NCI-H226 (cell line): ENCODE data around the gene ACVRL1.

Experiments used
- DNase-seq: peaks from one replicate; pipeline ENCODE4 v3.0.0-alpha.2; 2015

Gene ACVRL1

DNA sequence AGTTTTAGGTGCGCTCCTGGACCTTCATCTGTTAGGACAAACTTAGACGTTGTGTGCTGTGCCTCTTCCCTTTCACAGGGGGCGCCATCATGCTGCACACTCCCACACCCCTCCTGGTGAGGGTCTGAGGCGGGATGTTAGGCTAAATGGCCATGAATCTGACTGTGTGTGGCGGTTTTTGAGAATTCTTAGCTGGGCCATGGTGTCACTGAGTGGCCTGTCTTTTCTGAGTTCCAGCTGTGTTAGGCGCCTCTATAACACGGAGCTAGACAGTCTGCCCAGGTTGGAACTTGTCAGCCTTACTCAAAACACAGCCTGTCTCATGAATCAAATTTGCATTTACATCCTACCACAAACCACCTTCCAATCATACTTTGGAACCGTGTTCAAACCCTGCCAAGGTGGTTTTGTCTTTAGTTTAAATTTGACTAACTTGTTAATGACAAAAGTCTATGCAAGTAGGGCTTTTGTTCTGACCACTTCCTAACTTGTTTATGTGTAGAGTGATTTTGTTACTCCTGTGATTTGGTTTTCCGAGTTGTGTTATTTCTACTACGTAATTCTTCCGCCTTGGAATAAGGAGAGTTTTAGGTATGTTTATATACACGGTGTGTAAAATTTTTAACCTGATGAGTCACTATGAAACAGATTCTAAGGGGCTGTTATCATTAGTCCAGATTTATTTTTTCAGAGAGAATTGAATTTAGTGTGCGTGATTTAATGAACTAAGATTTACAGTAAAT is 63.8 kb downstream of the ACVRL1 start:
- DNase-seq = peak; percentile 69

GRCh38 chr12:51971679-51972421 is 64.5 kb downstream of the ACVRL1 start:
- DNase-seq = peak; percentile 51

- DNase-seq = peak; percentile 41
Measured at GRCh38 chr12:51972422-51972812, 65.1 kb downstream of the ACVRL1 start.

GRCh38 chr12:51972849-51973273 is 65.6 kb downstream of the ACVRL1 start:
- DNase-seq = peak; percentile 97
